ENCODE results near the gene DOC2B. TPM values are rescaled to one million over a fixed set of nuclear protein-coding genes. Genes with fewer than 3 reads are reported as not detected.

The DOC2B gene
- total RNA-seq, 2 donors from 2014 or later = 1.4 to 2.6 TPM

GRCh38 chr17:197352-197751 is 15.9 kb upstream of the DOC2B start:
- no peak for DNase-seq
- Mint-ChIP-seq H3K4me1 (peaks cover 14% of the 10 kb centered on the region), H3K27ac (no peak overlapping the region), H3K36me3 (ENCODE audit: low read depth) (no peaks in the 10 kb centered on the region), H3K9me3 (peaks cover 12% of the 10 kb centered on the region), H3K4me3 (no peak overlapping the region), H3K27me3 (ENCODE audit: insufficient read depth) (peaks cover 2% of the 10 kb centered on the region)
- Histone ChIP-seq H3K27me3 (ENCODE audit: control insufficient read depth, insufficient read depth, low read length, poor library complexity, severe bottlenecking) (no peaks in the 10 kb centered on the region), H3K9me3 (ENCODE audit: control insufficient read depth, low read length) (no peaks in the 10 kb centered on the region), H3K36me3 (ENCODE audit: control insufficient read depth, insufficient read depth, low read length) (no peaks in the 10 kb centered on the region), H3K27ac (ENCODE audit: low read depth, low read length) (no peak overlapping the region), H3K4me3 (ENCODE audit: low read length) (no peak overlapping the region), H3K4me1 (ENCODE audit: control insufficient read depth, insufficient read depth, low read length) (no peaks in the 10 kb centered on the region), H3K9ac (ENCODE audit: extremely low read depth, low read length, poor library complexity, severe bottlenecking) (no peak overlapping the region)
- WGBS, 2 experiments (ENCODE audit: insufficient coverage in 1 of 2, insufficient read length in 1 of 2) = 94% methylated on average over 2 of the region's 2 CpGs; no CpG with 5 or more reads in 1 of the 2 experiments
- TF ChIP-seq CTCF (conservative IDR thresholded peaks at IDR 0.05) = no peak

GRCh38 chr17:194828-195602 is 13.6 kb upstream of the DOC2B start:
- no peak overlapping the region for H3K4me3 ChIP-seq (ENCODE audit: low read length)
- Mint-ChIP-seq H3K27ac (no peak overlapping the region), H3K4me1 (peaks cover 9% of the 10 kb centered on the region), H3K4me3 (no peak overlapping the region), H3K36me3 (ENCODE audit: low read depth) (no peaks in the 10 kb centered on the region), H3K27me3 (ENCODE audit: insufficient read depth) (peaks cover 2% of the 10 kb centered on the region), H3K9me3 (peaks cover 11% of the 10 kb centered on the region)
- H3K9me3 ChIP-seq (ENCODE audit: control insufficient read depth, low read length) = no peaks in the 10 kb centered on the region
- H3K9ac ChIP-seq (ENCODE audit: extremely low read depth, low read length, poor library complexity, severe bottlenecking) = no peak overlapping the region
- no peaks in the 10 kb centered on the region for H3K4me1 ChIP-seq (ENCODE audit: control insufficient read depth, insufficient read depth, low read length)
- no peak overlapping the region for H3K27ac ChIP-seq (ENCODE audit: low read depth, low read length)
- DNase-seq = no peak
- TF ChIP-seq CTCF (conservative IDR thresholded peaks at IDR 0.05) = no peak
- H3K27me3 ChIP-seq (ENCODE audit: control insufficient read depth, insufficient read depth, low read length, poor library complexity, severe bottlenecking) = no peaks in the 10 kb centered on the region
- H3K36me3 ChIP-seq (ENCODE audit: control insufficient read depth, insufficient read depth, low read length) = no peaks in the 10 kb centered on the region
- WGBS, 2 experiments (ENCODE audit: insufficient coverage in 1 of 2, insufficient read length in 1 of 2) = 92 to 96% methylated on average over 15 to 16 of the region's 16 CpGs

- H3K36me3 Mint-ChIP-seq (ENCODE audit: low read depth) = no peaks in the 10 kb centered on the region
- Histone ChIP-seq H3K36me3 (ENCODE audit: control insufficient read depth, insufficient read depth, low read length) (no peaks in the 10 kb centered on the region), H3K9me3 (ENCODE audit: control insufficient read depth, low read length) (no peaks in the 10 kb centered on the region), H3K4me3 (ENCODE audit: low read length) (no peak overlapping the region), H3K9ac (ENCODE audit: extremely low read depth, low read length, poor library complexity, severe bottlenecking) (no peak overlapping the region), H3K4me1 (ENCODE audit: control insufficient read depth, insufficient read depth, low read length) (no peaks in the 10 kb centered on the region), H3K27me3 (ENCODE audit: control insufficient read depth, insufficient read depth, low read length, poor library complexity, severe bottlenecking) (no peaks in the 10 kb centered on the region), H3K27ac (ENCODE audit: low read depth, low read length) (peak overlapping the region; percentile 57)
- no peak overlapping the region for H3K4me3 Mint-ChIP-seq
- peaks cover 4% of the 10 kb centered on the region for H3K4me1 Mint-ChIP-seq
- 80 to 85% methylated on average over 17 to 29 of the region's 31 CpGs for WGBS, 2 experiments (ENCODE audit: insufficient coverage in 1 of 2, insufficient read length in 1 of 2)
- TF ChIP-seq CTCF (conservative IDR thresholded peaks at IDR 0.05) = no peak
- no peak for DNase-seq
- H3K9me3 Mint-ChIP-seq = peaks cover 11% of the 10 kb centered on the region
- H3K27ac Mint-ChIP-seq = no peak overlapping the region
- peaks cover 5% of the 10 kb centered on the region for H3K27me3 Mint-ChIP-seq (ENCODE audit: insufficient read depth)
These were observed 12.7 kb upstream of the DOC2B start for GRCh38 chr17:193841-194806.

All from endodermal cell (in vitro differentiated cells).